Fibroblast of mammary gland (primary cell): Measurements from ENCODE around the gene LAMTOR5.
"Not testable (repeated sequence)": the region's sequence is repeated elsewhere in the genome, so short reads cannot be mapped to it uniquely, and the experiment has no call there.

Experiments
- DNase-seq: peaks from one replicate; pipeline ENCODE4 v3.0.0-alpha.2; 2010; ENCODE audit warnings: low read depth
- H3K4me3 ChIP-seq: 2 replicates; pipeline ENCODE4 v1.5.1; 2011; ENCODE audit warnings: low read depth, mild to moderate bottlenecking, low read length, moderate library complexity; ENCODE audit not compliant: control insufficient read depth
- TF ChIP-seq, protein P1 (sequence below): conservative IDR thresholded peaks from 2 replicates; pipeline ENCODE4 v1.5.1; 2011; ENCODE audit warnings: low read depth, low read length, inconsistent platforms; ENCODE audit not compliant: control insufficient read depth, insufficient read depth

The LAMTOR5 gene

DNA sequence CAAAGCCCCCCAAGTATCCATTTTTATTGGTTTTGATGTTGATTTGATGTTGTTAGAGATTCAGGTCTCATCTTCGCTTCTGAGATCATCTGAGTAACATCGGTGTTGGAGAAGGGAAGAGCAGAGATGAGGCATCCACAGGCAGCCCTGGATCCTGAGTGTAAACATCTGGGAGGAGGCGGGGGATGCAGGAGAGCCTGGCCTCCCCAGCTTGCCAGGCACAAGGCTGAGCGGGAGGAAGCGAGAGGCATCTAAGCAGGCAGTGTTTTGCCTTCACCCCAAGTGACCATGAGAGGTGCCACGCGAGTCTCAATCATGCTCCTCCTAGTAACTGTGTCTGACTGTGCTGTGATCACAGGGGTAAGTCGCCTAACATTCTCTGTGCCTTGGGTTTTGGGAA, 43.4 kb upstream of the LAMTOR5 start, which contains the start of gene PROK1:
TSS of gene PROK1 (plus strand) at position 221 of the 400 bp plus-strand sequence. CDS start at position 289, 68 bp downstream.
- no peak within 1 kb of the TSS for H3K4me3 ChIP-seq
- TF ChIP-seq, protein P1, sequence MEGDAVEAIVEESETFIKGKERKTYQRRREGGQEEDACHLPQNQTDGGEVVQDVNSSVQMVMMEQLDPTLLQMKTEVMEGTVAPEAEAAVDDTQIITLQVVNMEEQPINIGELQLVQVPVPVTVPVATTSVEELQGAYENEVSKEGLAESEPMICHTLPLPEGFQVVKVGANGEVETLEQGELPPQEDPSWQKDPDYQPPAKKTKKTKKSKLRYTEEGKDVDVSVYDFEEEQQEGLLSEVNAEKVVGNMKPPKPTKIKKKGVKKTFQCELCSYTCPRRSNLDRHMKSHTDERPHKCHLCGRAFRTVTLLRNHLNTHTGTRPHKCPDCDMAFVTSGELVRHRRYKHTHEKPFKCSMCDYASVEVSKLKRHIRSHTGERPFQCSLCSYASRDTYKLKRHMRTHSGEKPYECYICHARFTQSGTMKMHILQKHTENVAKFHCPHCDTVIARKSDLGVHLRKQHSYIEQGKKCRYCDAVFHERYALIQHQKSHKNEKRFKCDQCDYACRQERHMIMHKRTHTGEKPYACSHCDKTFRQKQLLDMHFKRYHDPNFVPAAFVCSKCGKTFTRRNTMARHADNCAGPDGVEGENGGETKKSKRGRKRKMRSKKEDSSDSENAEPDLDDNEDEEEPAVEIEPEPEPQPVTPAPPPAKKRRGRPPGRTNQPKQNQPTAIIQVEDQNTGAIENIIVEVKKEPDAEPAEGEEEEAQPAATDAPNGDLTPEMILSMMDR = no peak
- no peak for DNase-seq

DNA sequence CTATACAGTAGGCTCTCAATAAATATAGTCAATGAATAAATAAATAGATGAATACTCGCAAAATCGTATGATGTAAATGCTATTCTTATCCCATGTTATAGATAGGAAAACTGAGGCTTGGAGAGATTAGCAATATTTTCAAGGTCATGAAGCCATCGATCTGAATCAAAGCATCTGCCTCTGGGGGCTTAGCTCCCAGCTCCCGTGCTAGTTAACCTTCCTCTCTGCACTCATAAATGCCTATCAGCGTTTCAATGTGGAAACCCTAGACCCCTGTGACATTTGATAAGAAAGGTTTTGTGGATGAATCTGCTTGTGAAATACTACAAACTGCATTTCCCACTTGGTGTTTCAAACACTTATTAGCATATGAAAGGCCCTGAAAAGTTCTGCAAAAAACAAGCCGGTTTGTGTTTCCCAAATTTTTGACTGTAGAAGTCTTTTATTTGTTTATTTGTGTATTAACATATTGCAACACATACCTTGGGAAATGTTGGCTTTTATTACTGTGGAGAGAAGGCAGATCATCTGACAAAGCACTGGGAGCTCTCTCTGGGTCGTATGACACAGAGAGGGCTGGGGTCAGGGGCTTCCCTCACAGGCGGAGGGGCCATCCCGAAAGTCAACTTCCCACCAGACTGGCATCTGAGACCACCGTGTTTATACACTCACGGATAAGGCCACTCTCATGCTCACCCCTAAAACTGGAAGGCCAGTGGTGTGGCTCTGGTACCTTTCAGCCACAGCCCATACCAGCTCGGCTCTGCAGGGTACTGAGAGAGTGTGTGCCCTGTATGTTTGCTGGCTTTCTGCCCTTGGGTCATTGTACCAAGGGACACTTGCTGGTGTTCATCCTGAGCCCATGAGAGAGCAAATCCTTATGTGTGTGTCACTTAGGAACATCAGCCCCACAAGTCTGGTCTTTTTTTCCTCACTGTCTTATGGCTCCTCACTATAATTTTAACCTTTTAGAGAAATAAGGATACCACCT, 42.5 kb upstream of the LAMTOR5 start:
- no peak for DNase-seq
- TF ChIP-seq, protein P1 = no peak
- no peak overlapping the region for H3K4me3 ChIP-seq

DNA sequence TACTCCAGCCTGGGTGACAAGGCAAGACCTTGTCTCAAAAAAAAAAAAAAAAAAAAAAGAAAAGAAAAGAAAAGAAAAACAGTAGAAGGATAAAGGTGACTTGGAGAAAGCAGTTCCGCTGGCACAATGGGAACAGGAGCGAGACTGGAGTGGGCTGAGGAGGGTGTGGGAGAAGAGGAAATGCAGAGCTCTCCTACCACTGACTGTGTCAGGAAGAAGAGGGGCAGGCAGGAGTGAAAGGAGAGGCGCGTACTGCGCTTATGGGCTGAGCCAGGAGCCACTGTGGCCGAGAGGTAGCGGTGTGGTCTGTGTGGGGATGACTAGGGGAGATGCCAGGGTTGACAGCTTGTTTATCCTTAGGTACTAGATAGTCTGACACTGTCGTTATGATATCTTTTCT, 37.1 kb upstream of the LAMTOR5 start:
- no peak overlapping the region for H3K4me3 ChIP-seq
- TF ChIP-seq, protein P1 = no peak
- DNase-seq = no peak

DNA sequence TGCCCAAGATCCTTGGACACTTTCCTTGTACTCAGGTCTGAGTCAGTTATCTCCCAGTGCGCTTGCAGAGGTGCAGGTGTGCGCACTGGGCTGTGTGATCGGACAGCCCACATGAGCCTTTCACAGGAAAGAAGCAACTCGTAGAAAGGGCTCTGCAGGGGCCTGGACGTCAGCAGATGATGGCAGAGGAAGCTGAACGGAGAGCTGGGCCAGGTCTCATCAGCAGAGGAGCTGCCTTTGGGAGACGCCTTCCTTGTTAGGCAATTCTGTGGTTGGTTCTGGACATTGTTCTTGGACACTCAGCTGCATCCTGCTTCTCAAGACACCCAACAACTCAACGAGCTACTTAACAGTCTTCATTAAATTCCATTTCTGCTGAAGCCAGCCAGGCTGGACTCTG, 36.0 kb upstream of the LAMTOR5 start:
- no peak overlapping the region for H3K4me3 ChIP-seq
- no peak for DNase-seq
- TF ChIP-seq, protein P1 = no peak

DNA sequence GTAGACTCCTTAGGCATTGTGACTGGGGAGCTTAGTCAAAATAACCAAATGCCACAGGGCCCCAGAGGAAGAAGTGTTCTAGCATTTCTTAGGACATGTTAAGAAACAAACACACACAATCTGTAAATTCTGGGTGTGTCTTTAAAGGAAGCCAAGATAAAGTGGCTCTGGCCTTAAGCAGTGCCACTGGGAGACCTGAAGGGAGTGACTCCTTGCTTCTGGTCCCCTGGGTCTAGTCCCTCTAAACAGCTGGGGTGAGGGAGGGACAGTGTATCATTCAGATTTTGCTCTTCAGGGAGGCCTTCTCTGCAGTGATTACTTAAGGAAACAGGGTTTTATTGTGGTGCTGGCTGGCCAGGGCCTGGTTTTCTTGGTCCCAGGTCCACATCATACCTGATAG, 34.4 kb upstream of the LAMTOR5 start:
- TF ChIP-seq, protein P1 = no peak
- no peak for DNase-seq
- no peak overlapping the region for H3K4me3 ChIP-seq

DNA sequence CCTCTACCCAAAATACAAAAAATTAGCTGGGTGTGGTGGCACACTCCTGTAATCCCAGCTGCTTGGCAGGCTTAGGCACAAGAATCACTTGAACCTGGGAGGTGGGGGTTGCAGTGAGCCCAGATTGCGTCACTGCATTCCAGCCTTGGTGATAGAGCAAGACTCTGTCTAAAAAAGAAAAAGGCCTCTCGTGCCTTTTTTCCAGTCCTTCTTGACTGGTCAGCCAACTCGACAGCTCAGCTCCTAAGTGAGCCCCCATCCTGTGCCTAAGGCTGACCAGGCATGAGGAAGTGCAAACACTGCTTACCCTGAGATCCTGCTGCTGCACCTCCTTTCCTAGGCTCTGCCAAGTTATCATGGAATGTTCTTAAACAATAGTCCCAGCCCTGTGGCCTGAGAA, 33.4 kb upstream of the LAMTOR5 start:
- DNase-seq = peak; percentile 41
- no peak overlapping the region for H3K4me3 ChIP-seq
- TF ChIP-seq, protein P1 = no peak

DNA sequence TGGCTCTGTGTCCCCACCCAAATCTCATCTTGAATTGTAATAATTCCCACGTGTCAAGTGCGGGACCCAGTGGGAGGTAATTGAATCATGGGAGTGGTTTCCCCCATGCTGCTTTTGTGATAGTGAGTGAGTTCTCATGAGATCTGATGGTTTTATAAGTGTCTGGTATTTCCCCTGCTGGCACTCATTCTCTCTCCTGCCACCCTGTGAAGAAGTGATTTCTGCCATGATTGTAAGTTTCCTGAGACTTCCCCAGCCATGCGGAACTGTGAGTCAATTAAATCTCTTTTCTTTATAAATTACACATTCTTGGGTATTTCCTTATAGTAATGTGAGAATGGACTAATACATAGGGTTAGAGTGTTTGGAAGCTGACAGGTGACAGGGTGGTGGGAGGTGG, 32.4 kb upstream of the LAMTOR5 start:
- H3K4me3 ChIP-seq, DNase-seq: not testable (repeated sequence)
